HCT116 (cell line): ENCODE measurements around the gene STAC. TPM values are rescaled to one million over a fixed set of nuclear protein-coding genes. Genes with fewer than 3 reads are reported as not detected.

ENCODE experiments used
- ATAC-seq: fragments of 200-7000 bp; cut with Tn5 transposase; 2 replicates; pipeline ENCODE4 v1.9.1; 2020; ENCODE audit warnings: mild to moderate bottlenecking, moderate library complexity
- BruUV-seq: library from RNA; stranded (reverse); fragments of 400-500 nt; replicated peaks from 2 replicates; lab custom pipeline; 2021; lab: Mats Ljungman, UMichigan
- CTCF ChIA-PET: fragments of 300-600 bp; sonication (Branson Sonifier 250); formaldehyde crosslinking; loops from one replicate; lab custom pipeline; 2021; ENCODE audit warnings: antibody characterized with exemption; lab: Charles Lee
- POLR2A ChIA-PET: fragments of 300-600, 350-600 bp; sonication (Branson Sonifier 250); formaldehyde crosslinking; loops from one replicate; lab custom pipeline; 2021; ENCODE audit warnings: antibody characterized with exemption; lab: Charles Lee
- RAD21 ChIA-PET, 2 experiments: fragments of 300-600 bp; sonication (Branson Sonifier 250); formaldehyde crosslinking; loops; one replicate each; lab custom pipeline; 2023; ENCODE audit warnings: low total read pairs in 2 of 2; ENCODE audit not compliant: uncharacterized antibody in 2 of 2, unreplicated experiment in 2 of 2, low non-redundant PET in 1 of 2; lab: Charles Lee
- DNase-seq: peaks from one replicate; pipeline ENCODE4 v3.0.0-alpha.2; 2010; ENCODE audit warnings: low read depth, low spot score
- H2AFZ ChIP-seq: fragments of 200-600 bp; shearing (Covaris generic), sonication (generic); 2 replicates; pipeline ENCODE4 v1.6.1; 2017; ENCODE audit warnings: low read depth, mixed run types, mixed read lengths, antibody characterized with exemption, low read length; ENCODE audit not compliant: poor library complexity, severe bottlenecking
- H3K27ac ChIP-seq: 2 replicates; pipeline ENCODE4 v1.5.1; 2012; ENCODE audit warnings: low read depth, low read length
- H3K27me3 ChIP-seq: fragments of 200-600 bp; sonication (generic); 2 replicates; pipeline ENCODE4 v1.6.1; 2016; ENCODE audit warnings: mixed run types, low read length, mixed read lengths; ENCODE audit not compliant: insufficient read depth
- H3K36me3 ChIP-seq, 2 experiments: fragments of 200-500 bp in 1 of 2; fragments of 200-600 bp in 1 of 2; sonication (Bioruptor generic) in 1 of 2; sonication (generic) in 1 of 2; 2 replicates each; pipeline versions ENCODE4 v1.5.1 to v1.6.1; 2014 to 2016; ENCODE audit warnings: low read length in 2 of 2, inconsistent platforms in 1 of 2, mixed read lengths in 1 of 2, mixed run types in 1 of 2; ENCODE audit not compliant: insufficient read depth in 2 of 2, control insufficient read depth in 1 of 2
- H3K4me1 ChIP-seq, 2 experiments: fragments of 200-600 bp in 1 of 2; sonication (generic) in 1 of 2; 2 replicates each; pipeline versions ENCODE4 v1.5.1 to v1.6.1; 2012 to 2017; ENCODE audit warnings: low read length in 2 of 2, inconsistent platforms in 1 of 2, mild to moderate bottlenecking in 1 of 2, mixed read lengths in 1 of 2, mixed run types in 1 of 2, moderate library complexity in 1 of 2; ENCODE audit not compliant: insufficient read depth in 2 of 2, control insufficient read depth in 1 of 2
- H3K4me2 ChIP-seq: fragments of 200-600 bp; sonication (generic); 2 replicates; pipeline ENCODE4 v1.6.1; 2017; ENCODE audit warnings: mixed run types, low read length, mixed read lengths
- H3K4me3 ChIP-seq, 2 experiments: fragments of 200-600 bp in 1 of 2; sonication (generic) in 1 of 2; replicated peaks in 1 of 2; 2 replicates each; pipeline ENCODE4 v1.5.1; 2011 to 2016; ENCODE audit warnings: low read length in 2 of 2, control low read depth in 1 of 2, low read depth in 1 of 2, mild to moderate bottlenecking in 1 of 2, mixed read lengths in 1 of 2, mixed run types in 1 of 2
- H3K79me2 ChIP-seq: fragments of 200-600 bp; sonication (generic); 2 replicates; pipeline ENCODE4 v1.6.1; 2017; ENCODE audit warnings: mild to moderate bottlenecking, mixed run types, low read length, moderate library complexity, mixed read lengths; ENCODE audit not compliant: insufficient read depth
- H3K9ac ChIP-seq: fragments of 200-600 bp; sonication (generic); 2 replicates; pipeline ENCODE4 v1.6.1; 2016; ENCODE audit warnings: low read length, mixed read lengths
- H3K9me2 ChIP-seq: fragments of 200-600 bp; sonication (generic), shearing (Covaris generic); 2 replicates; pipeline ENCODE4 v1.6.1; 2017; ENCODE audit warnings: mixed run types, mild to moderate bottlenecking, moderate library complexity; ENCODE audit not compliant: insufficient read depth
- H3K9me3 ChIP-seq, 2 experiments: fragments of 200-500 bp in 1 of 2; fragments of 200-600 bp in 1 of 2; sonication (Bioruptor generic) in 1 of 2; sonication (generic) in 1 of 2; 2 replicates each; pipeline ENCODE4 v1.6.1; 2014 to 2017; ENCODE audit warnings: low read length in 2 of 2, mixed read lengths in 2 of 2, inconsistent platforms in 1 of 2, low read depth in 1 of 2, mild to moderate bottlenecking in 1 of 2, mixed run types in 1 of 2, moderate library complexity in 1 of 2; ENCODE audit not compliant: control insufficient read depth in 1 of 2, insufficient read depth in 1 of 2
- H4K20me1 ChIP-seq: fragments of 200-600 bp; sonication (generic), shearing (Covaris generic); 2 replicates; pipeline ENCODE4 v1.6.1; 2017; ENCODE audit warnings: mixed run types, mild to moderate bottlenecking, moderate library complexity; ENCODE audit not compliant: insufficient read depth
- ATF3 ChIP-seq: IDR thresholded peaks from 2 replicates; pipeline ENCODE4 v1.6.1; 2012
- CBX3 ChIP-seq: IDR thresholded peaks from 2 replicates; pipeline ENCODE4 v1.6.1; 2012; ENCODE audit warnings: low read depth
- CEBPB ChIP-seq: IDR thresholded peaks from 2 replicates; pipeline ENCODE4 v1.6.1; 2012; ENCODE audit warnings: low read depth
- CTCF ChIP-seq, 3 experiments: fragments of 200-600 bp in 1 of 3; sonication (generic) in 1 of 3; IDR thresholded peaks in 2 of 3; conservative IDR thresholded peaks in 1 of 3; 2 replicates each; pipeline ENCODE4 v1.5.1; 2012 to 2017; ENCODE audit warnings: low read depth in 2 of 3, low read length in 2 of 3, antibody characterized with exemption in 1 of 3, borderline replicate concordance in 1 of 3, control low read depth in 1 of 3, mild to moderate bottlenecking in 1 of 3, mixed read lengths in 1 of 3, mixed run types in 1 of 3, moderate library complexity in 1 of 3; ENCODE audit not compliant: insufficient read depth in 1 of 3
- ELF1 ChIP-seq: IDR thresholded peaks from 2 replicates; pipeline ENCODE4 v1.6.1; 2012; ENCODE audit warnings: low read depth, borderline replicate concordance
- EZH2 ChIP-seq: fragments of 200-600 bp; sonication (generic); IDR thresholded peaks from 2 replicates; pipeline ENCODE4 v1.6.1; 2017; ENCODE audit warnings: antibody characterized with exemption, mixed run types
- EZH2phosphoT487 ChIP-seq: fragments of 200-600 bp; IDR thresholded peaks from 2 replicates; pipeline ENCODE4 v1.6.1; 2018; ENCODE audit warnings: antibody characterized with exemption, borderline replicate concordance
- JUND ChIP-seq: IDR thresholded peaks from 2 replicates; pipeline ENCODE4 v1.6.1; 2012
- POLR2A ChIP-seq: IDR thresholded peaks from 2 replicates; pipeline ENCODE4 v1.7.0; 2011; ENCODE audit warnings: borderline replicate concordance; ENCODE audit not compliant: insufficient read depth, insufficient read length; ENCODE audit errors: extremely low read depth
- RAD21 ChIP-seq: IDR thresholded peaks from 2 replicates; pipeline ENCODE4 v1.6.1; 2012; ENCODE audit warnings: low read depth, mild to moderate bottlenecking
- TCF7L2 ChIP-seq: IDR thresholded peaks from 2 replicates; pipeline ENCODE4 v1.7.0; 2011; ENCODE audit warnings: borderline replicate concordance, inconsistent platforms; ENCODE audit not compliant: insufficient read depth, insufficient read length; ENCODE audit errors: extremely low read depth
- YY1 ChIP-seq: IDR thresholded peaks from 2 replicates; pipeline ENCODE4 v1.6.1; 2011; ENCODE audit warnings: low read length, low read depth, moderate library complexity, mild to moderate bottlenecking; ENCODE audit not compliant: insufficient replicate concordance; ENCODE audit errors: extremely low read depth
- ZFX ChIP-seq: fragments of 450-650 bp; IDR thresholded peaks from 2 replicates; pipeline ENCODE4 v1.6.1; 2017
- intact Hi-C: fragments of 100-400 bp; cut with micrococcal nuclease; formaldehyde crosslinking; loops from 2 replicates; pipeline ENCODE4 v1.10.0; 2022
- total RNA-seq: library from RNA; stranded (reverse); gene quantifications from one replicate; pipeline ENCODE4 v1.2.1, GENCODE V29; 2021; ENCODE audit not compliant: unreplicated experiment

STAC gene
- total RNA-seq, 1 experiment from 2014 or later = not detected

- H3K36me3 ChIP-seq = no peaks in the 10 kb centered on the region
- H4K20me1 ChIP-seq = no peaks in the 10 kb centered on the region
- no peak overlapping the region for H3K4me2 ChIP-seq
- no peak overlapping the region for H3K9ac ChIP-seq
- TF ChIP-seq CBX3 = no peak
- TF ChIP-seq POLR2A = no peak
- TF ChIP-seq EZH2phosphoT487 = no peak
- no peak for TF ChIP-seq RAD21
- TF ChIP-seq TCF7L2 = no peak
- no peak for TF ChIP-seq YY1
- no peak for TF ChIP-seq CTCF (IDR thresholded peaks at IDR 0.05 in 2 of 3, conservative IDR thresholded peaks at IDR 0.05 in 1 of 3; ENCODE audit: borderline replicate concordance in 1 of 3, insufficient read depth in 1 of 3, low read depth in 2 of 3, low read length in 2 of 3)
- no peak for TF ChIP-seq CEBPB
- no peak for TF ChIP-seq JUND
- TF ChIP-seq ATF3 = no peak
- TF ChIP-seq ELF1 = no peak
- TF ChIP-seq ZFX = no peak
- no peak for TF ChIP-seq EZH2
- DNase-seq (no peak), ATAC-seq (no peak)
- intact Hi-C loops = no loop called here
- no peak overlapping the region for H3K27ac ChIP-seq
- ChIA-PET RAD21 (no interaction called here), POLR2A (no interaction called here), CTCF (no interaction called here)
- BruUV-seq = no TSS peak
- no peaks in the 10 kb centered on the region for H3K4me1 ChIP-seq
- no peaks in the 10 kb centered on the region for H3K27me3 ChIP-seq
- H3K79me2 ChIP-seq = no peaks in the 10 kb centered on the region
- H3K9me2 ChIP-seq = no peaks in the 10 kb centered on the region
- H2AFZ ChIP-seq = no peak overlapping the region
- H3K4me3 ChIP-seq = no peak overlapping the region
- H3K9me3 ChIP-seq = no peaks in the 10 kb centered on the region
Measured at GRCh38 chr3:36505393-36505792, 125.1 kb downstream of the STAC start.
